ENCODE results near the gene COL9A2.
"Not testable (repeated sequence)": the region's sequence is repeated elsewhere in the genome, so short reads cannot be mapped to it uniquely, and the experiment has no call there.

The COL9A2 gene

DNA sequence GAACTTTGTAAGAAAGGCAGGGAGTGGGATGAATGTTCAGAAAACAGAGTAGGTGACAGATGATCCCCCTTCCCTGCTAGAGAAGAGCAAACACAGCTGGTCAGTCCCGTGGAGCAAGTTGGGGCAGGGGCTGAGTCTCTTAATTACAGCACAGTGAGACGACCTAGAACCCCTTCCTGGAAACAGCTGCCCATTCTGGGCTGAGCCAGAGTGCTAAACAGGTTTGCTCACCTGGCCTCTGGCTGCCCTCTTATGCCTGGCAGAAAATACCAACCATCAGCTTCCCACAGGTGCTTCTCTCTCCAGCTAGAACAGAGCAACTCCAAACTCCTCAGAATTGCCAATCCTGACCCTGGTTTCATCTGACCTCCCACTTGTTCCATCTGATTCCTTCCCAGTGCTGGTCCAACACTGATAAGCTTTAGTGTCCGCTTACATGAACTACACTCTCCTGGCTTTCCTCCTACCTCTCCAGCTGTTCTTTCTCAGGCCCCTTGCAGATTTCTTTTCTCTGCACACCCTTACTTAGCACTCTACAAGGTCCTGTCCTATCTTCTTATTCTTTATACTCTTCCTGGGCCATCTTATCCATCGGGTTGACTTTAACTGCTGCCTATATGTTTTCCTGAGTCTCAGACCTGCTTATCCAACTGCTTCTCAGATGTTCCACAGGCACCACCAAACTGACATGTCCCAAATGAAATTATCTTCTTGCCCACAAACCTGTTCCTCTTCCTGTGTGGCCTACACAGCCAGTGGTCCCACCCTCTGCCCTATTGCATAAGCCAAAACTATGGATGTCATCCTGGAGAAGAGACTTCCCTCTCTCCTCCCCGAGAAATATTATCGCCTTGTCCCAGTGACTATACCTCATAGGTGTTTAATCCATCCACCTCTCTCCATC is 22.6 kb upstream of the COL9A2 start:
- Mint-ChIP-seq H3K4me3 (no peak overlapping the region), H3K9me3 (no peaks in the 10 kb centered on the region), H3K27me3 (no peaks in the 10 kb centered on the region), H3K4me1 (peaks cover 45% of the 10 kb centered on the region), H3K36me3 (ENCODE audit: low read depth) (peaks cover 4% of the 10 kb centered on the region), H3K27ac (no peak overlapping the region)
- DNase-seq, result no peak
- no peak for ATAC-seq

DNA sequence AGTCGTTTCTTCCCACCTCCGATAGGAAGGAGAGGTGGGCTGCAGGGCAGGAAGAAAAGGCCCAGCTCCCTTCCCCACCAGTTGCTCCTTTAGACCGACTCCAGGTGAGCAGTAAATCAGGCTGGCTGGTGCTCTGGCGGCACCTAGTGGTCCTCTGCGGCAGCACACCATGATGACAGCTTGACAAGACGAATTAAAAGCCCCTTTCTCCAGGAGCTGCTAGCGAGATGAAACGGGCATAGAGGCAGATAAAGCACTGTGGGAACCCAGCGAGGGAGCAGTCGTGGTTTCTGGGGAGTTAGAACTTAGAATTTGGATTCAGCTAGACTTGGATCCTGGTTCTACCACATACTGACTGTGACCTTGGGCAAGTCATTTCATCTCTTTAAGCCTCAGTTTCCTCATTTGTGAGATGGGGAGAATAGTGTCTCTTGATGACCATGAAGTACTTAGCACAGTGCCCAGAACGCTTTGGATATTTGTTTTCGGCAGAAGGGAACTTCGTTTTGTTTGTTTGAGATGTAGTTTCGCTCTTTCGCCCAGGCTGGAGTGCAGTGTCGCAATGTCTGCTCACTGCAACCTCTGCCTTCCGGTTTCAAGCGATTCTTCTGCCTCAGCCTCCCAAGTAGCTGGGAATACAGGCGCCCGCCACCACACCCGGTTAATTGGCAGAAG is 21.8 kb upstream of the COL9A2 start:
- DNase-seq (peak; percentile 90), ATAC-seq (peak; percentile 85)
- H3K4me3 Mint-ChIP-seq, result peak overlapping the region; percentile 27
- peak overlapping the region; percentile 32 for H3K27ac Mint-ChIP-seq
- H3K36me3 Mint-ChIP-seq (ENCODE audit: low read depth), result peaks cover 4% of the 10 kb centered on the region
- no peaks in the 10 kb centered on the region for H3K27me3 Mint-ChIP-seq
- H3K9me3 Mint-ChIP-seq, result no peaks in the 10 kb centered on the region
- H3K4me1 Mint-ChIP-seq, result peaks cover 38% of the 10 kb centered on the region

DNA sequence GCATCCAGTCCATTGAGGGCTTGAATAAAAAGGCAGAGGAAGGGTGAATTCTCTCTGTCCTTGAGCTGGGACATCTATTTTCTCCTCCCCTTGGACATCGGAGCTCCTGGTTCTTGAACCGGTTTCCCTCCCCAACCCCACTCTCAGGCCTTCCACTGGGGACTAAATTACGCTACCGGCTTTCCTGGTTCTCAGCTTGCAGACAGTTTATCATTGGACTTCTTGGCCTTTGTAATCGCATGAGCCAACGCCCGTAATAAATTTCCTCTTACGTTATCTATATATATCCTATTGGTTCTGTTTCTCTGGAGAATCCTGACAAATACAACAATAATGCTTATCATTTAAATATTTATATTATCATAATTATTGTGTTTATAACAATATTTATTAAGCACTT is 20.4 kb upstream of the COL9A2 start:
- no peak for DNase-seq
- Mint-ChIP-seq H3K4me1 (peaks cover 33% of the 10 kb centered on the region), H3K36me3 (ENCODE audit: low read depth) (peaks cover 2% of the 10 kb centered on the region), H3K27ac (no peak overlapping the region), H3K9me3 (no peaks in the 10 kb centered on the region), H3K27me3 (no peaks in the 10 kb centered on the region), H3K4me3 (no peak overlapping the region)
- ATAC-seq, result no peak

- ATAC-seq (no peak), DNase-seq (no peak)
- Mint-ChIP-seq H3K9me3 (no peaks in the 10 kb centered on the region), H3K27me3 (no peaks in the 10 kb centered on the region), H3K27ac (no peak overlapping the region), H3K36me3 (ENCODE audit: low read depth) (no peaks in the 10 kb centered on the region), H3K4me3 (no peak overlapping the region), H3K4me1 (no peaks in the 10 kb centered on the region)
Measured at GRCh38 chr1:40332695-40333094, 15.6 kb upstream of the COL9A2 start.

DNA sequence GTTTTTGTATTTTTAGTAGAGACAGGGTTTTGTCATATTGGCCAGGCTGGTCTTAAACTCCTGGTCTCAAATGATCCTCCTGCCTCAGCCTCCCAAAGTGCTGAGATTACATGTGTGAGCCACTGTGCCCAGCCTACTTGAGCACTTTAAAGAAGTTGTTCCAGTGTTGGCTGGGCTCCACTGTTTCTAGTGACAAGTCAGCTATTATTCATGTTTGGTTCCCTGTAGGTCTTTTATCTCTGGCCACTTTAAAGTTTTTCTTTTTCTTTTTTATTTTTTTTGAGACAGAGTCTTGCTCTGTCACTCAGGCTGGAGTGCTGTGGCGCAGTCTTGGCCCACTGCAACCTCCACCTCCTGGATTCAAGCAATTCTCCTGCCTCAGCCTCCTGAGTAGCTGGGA is 14.3 kb upstream of the COL9A2 start:
- not testable (repeated sequence) for H3K27me3 Mint-ChIP-seq; H3K9me3 Mint-ChIP-seq; H3K36me3 Mint-ChIP-seq (ENCODE audit: low read depth); H3K27ac Mint-ChIP-seq; DNase-seq; ATAC-seq; H3K4me1 Mint-ChIP-seq; H3K4me3 Mint-ChIP-seq

GRCh38 chr1:40318970-40319621 is 2.0 kb upstream of the COL9A2 start:
- no peak for ATAC-seq
- DNase-seq, result no peak
- H3K27ac Mint-ChIP-seq, result no peak overlapping the region
- H3K9me3 Mint-ChIP-seq, result no peaks in the 10 kb centered on the region
- H3K4me1 Mint-ChIP-seq, result peaks cover 23% of the 10 kb centered on the region
- no peak overlapping the region for H3K4me3 Mint-ChIP-seq
- H3K27me3 Mint-ChIP-seq, result peaks cover 16% of the 10 kb centered on the region
- H3K36me3 Mint-ChIP-seq (ENCODE audit: low read depth), result no peaks in the 10 kb centered on the region

GRCh38 chr1:40318476-40318875 is 1.4 kb upstream of the COL9A2 start:
- Mint-ChIP-seq H3K27ac (no peak overlapping the region), H3K4me1 (peaks cover 28% of the 10 kb centered on the region), H3K9me3 (no peaks in the 10 kb centered on the region), H3K4me3 (no peak overlapping the region), H3K27me3 (peaks cover 13% of the 10 kb centered on the region), H3K36me3 (ENCODE audit: low read depth) (no peaks in the 10 kb centered on the region)
- ATAC-seq (no peak), DNase-seq (no peak)

DNA sequence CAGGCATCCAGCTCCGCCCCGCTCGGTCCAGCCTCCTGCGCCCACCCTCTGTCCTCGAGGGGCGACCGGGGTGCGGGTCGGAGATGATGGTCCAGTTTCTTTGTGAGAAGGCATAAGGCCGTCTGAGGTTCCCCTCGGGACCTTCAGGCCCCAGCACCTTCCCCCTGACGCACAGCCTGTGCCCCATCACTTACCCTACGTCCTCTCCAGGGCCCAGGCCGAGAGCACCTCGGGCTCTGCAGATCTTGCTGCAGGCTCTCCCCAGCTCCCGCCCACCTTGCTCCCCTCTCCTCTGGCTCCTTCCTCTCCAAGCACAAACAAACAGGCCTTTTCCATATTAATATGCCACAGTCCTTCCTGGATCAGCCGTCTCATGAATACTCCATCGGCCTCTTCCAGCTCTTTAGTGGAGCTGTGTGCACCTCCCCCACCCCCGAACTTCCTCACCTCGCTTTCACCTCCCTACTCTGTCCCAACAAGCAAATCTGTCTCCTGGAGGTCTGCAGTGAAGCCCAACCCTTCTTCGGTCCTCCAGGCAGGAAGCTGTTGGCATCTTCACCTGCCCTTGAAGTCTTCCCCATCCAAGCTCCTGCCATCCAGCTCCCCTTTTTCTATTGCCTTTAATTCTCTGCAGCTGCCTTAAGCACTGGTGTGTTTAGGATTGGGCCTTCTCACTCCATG is 448 bp upstream of the COL9A2 start:
- Mint-ChIP-seq H3K27ac (no peak overlapping the region), H3K4me1 (peaks cover 36% of the 10 kb centered on the region), H3K27me3 (peaks cover 13% of the 10 kb centered on the region), H3K36me3 (ENCODE audit: low read depth) (no peaks in the 10 kb centered on the region), H3K9me3 (no peaks in the 10 kb centered on the region), H3K4me3 (peak overlapping the region; percentile 54)
- ATAC-seq (no peak), DNase-seq (no peak)

- ATAC-seq (peak; percentile 7), DNase-seq (peak; percentile 37)
- peaks cover 13% of the 10 kb centered on the region for H3K27me3 Mint-ChIP-seq
- no peaks in the 10 kb centered on the region for H3K36me3 Mint-ChIP-seq (ENCODE audit: low read depth)
- no peaks in the 10 kb centered on the region for H3K9me3 Mint-ChIP-seq
- peak overlapping the region; percentile 81 for H3K4me3 Mint-ChIP-seq
- H3K27ac Mint-ChIP-seq, result no peak overlapping the region
- H3K4me1 Mint-ChIP-seq, result peaks cover 36% of the 10 kb centered on the region
Measured at GRCh38 chr1:40315795-40316594, 1.1 kb downstream of the COL9A2 start.

GRCh38 chr1:40315239-40315794 is 1.8 kb downstream of the COL9A2 start:
- H3K27me3 Mint-ChIP-seq, result peaks cover 13% of the 10 kb centered on the region
- no peaks in the 10 kb centered on the region for H3K9me3 Mint-ChIP-seq
- peak overlapping the region; percentile 81 for H3K4me3 Mint-ChIP-seq
- ATAC-seq, result peak; percentile 73
- H3K27ac Mint-ChIP-seq, result no peak overlapping the region
- peak; percentile 88 for DNase-seq
- no peaks in the 10 kb centered on the region for H3K36me3 Mint-ChIP-seq (ENCODE audit: low read depth)
- H3K4me1 Mint-ChIP-seq, result peaks cover 36% of the 10 kb centered on the region

DNA sequence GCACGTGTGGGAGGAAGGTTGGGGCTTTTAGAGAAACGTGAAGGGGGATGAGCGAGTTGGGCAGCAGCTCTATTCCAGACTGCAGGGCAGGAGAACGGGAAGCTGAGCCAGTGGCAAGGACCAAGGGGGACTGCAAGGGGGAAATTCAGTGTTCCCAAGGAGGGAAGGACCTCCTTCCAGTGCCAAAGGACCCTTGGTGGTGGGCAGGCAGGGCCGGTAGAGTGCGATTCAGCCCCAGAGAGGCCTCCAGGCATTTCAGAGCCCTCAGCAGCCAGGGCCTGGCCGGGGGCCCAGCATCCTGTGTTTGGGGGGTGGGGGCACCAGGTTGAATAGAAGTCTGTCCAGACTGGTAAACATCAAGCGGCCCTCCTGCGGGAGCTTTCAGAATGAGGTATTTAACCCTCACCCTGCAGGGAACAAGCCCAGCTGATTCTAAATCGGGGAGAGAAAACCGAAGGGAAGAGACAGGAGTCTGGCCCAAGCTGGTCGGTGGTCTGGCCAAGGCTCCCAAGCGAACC is 2.3 kb downstream of the COL9A2 start:
- Mint-ChIP-seq H3K4me3 (peak overlapping the region; percentile 81), H3K27ac (no peak overlapping the region), H3K36me3 (ENCODE audit: low read depth) (no peaks in the 10 kb centered on the region), H3K27me3 (peaks cover 13% of the 10 kb centered on the region), H3K4me1 (peaks cover 36% of the 10 kb centered on the region), H3K9me3 (no peaks in the 10 kb centered on the region)
- DNase-seq (no peak), ATAC-seq (no peak)

GRCh38 chr1:40313958-40314720 is 2.9 kb downstream of the COL9A2 start:
- ATAC-seq (no peak), DNase-seq (no peak)
- Mint-ChIP-seq H3K27me3 (peaks cover 13% of the 10 kb centered on the region), H3K27ac (no peak overlapping the region), H3K4me1 (peaks cover 36% of the 10 kb centered on the region), H3K36me3 (ENCODE audit: low read depth) (no peaks in the 10 kb centered on the region), H3K9me3 (no peaks in the 10 kb centered on the region), H3K4me3 (no peak overlapping the region)

Data from activated naive CD8-positive, alpha-beta T cell treated with anti-CD3 and anti-CD28 coated beads, Interleukin-2, amount 50 U/mL, for 24 hours (primary cell).